ENCODE measurements around the gene TCF12.

Gene TCF12

GRCh38 chr15:57320631-57321220 lies 402.3 kb downstream of the TCF12 start:
- no peak for DNase-seq (ENCODE audit: low spot score)

GRCh38 chr15:57321485-57321884 lies 403.0 kb downstream of the TCF12 start:
- no peak for DNase-seq (ENCODE audit: low spot score)

- no peak for DNase-seq (ENCODE audit: low spot score)
Measured at GRCh38 chr15:57321973-57322601, 403.6 kb downstream of the TCF12 start.

- DNase-seq (ENCODE audit: low spot score): no peak
Measured at GRCh38 chr15:57322602-57323250, 404.3 kb downstream of the TCF12 start.

- no peak for DNase-seq (ENCODE audit: low spot score)
Measured at GRCh38 chr15:57323299-57323805, 404.9 kb downstream of the TCF12 start.

- no peak for DNase-seq (ENCODE audit: low spot score)
Measured at GRCh38 chr15:57323806-57324589, 405.6 kb downstream of the TCF12 start.

GRCh38 chr15:57324590-57324890 lies 406.1 kb downstream of the TCF12 start:
- DNase-seq (ENCODE audit: low spot score): no peak

- DNase-seq (ENCODE audit: low spot score): no peak
Measured at GRCh38 chr15:57324944-57325679, 406.7 kb downstream of the TCF12 start.

GRCh38 chr15:57326196-57326595 lies 407.8 kb downstream of the TCF12 start:
- no peak for DNase-seq (ENCODE audit: low spot score)

- DNase-seq (ENCODE audit: low spot score): no peak
Measured at GRCh38 chr15:57327985-57328471, 409.6 kb downstream of the TCF12 start.

- no peak for DNase-seq (ENCODE audit: low spot score)
Measured at GRCh38 chr15:57328479-57328878, 410.0 kb downstream of the TCF12 start.

GRCh38 chr15:57328897-57329296 lies 410.5 kb downstream of the TCF12 start:
- no peak for DNase-seq (ENCODE audit: low spot score)

- no peak for DNase-seq (ENCODE audit: low spot score)
Measured at GRCh38 chr15:57329582-57330367, 411.3 kb downstream of the TCF12 start.

GRCh38 chr15:57330619-57331340 lies 412.3 kb downstream of the TCF12 start:
- DNase-seq (ENCODE audit: low spot score): no peak

- no peak for DNase-seq (ENCODE audit: low spot score)
Measured at GRCh38 chr15:57332326-57332725, 413.9 kb downstream of the TCF12 start.

- no peak for DNase-seq (ENCODE audit: low spot score)
Measured at GRCh38 chr15:57333487-57333886, 415.0 kb downstream of the TCF12 start.

GRCh38 chr15:57334257-57334656 lies 415.8 kb downstream of the TCF12 start:
- no peak for DNase-seq (ENCODE audit: low spot score)

- no peak for DNase-seq (ENCODE audit: low spot score)
Measured at GRCh38 chr15:57335293-57335715, 416.9 kb downstream of the TCF12 start.

GRCh38 chr15:57335719-57336118 lies 417.3 kb downstream of the TCF12 start:
- DNase-seq (ENCODE audit: low spot score): no peak

- DNase-seq (ENCODE audit: low spot score): no peak
Measured at GRCh38 chr15:57337868-57338411, 419.5 kb downstream of the TCF12 start.

All from left forelimb (tissue), 1 donor.